Activated naive CD8-positive, alpha-beta T cell (primary cell): ENCODE data around the gene WDR91.
A peak's percentile ranks its signal among the peaks of the same experiment; 100 is the strongest.

ENCODE experiments used
- H3K27ac Mint-ChIP-seq: one replicate; pipeline ENCODE4 v1.8.0; 2021; ENCODE audit warnings: mixed read lengths
- H3K27me3 Mint-ChIP-seq: one replicate; pipeline ENCODE4 v1.8.0; 2021; ENCODE audit warnings: mixed read lengths
- H3K36me3 Mint-ChIP-seq: one replicate; pipeline ENCODE4 v1.8.0; 2021; ENCODE audit warnings: mixed read lengths
- H3K4me1 Mint-ChIP-seq: one replicate; pipeline ENCODE4 v1.8.0; 2021; ENCODE audit warnings: low read depth, mixed read lengths
- H3K4me3 Mint-ChIP-seq: one replicate; pipeline ENCODE4 v1.8.0; 2021; ENCODE audit warnings: mild to moderate bottlenecking, mixed read lengths
- H3K9me3 Mint-ChIP-seq: one replicate; pipeline ENCODE4 v1.8.0; 2021; ENCODE audit warnings: low read depth, mixed read lengths

WDR91 gene

DNA sequence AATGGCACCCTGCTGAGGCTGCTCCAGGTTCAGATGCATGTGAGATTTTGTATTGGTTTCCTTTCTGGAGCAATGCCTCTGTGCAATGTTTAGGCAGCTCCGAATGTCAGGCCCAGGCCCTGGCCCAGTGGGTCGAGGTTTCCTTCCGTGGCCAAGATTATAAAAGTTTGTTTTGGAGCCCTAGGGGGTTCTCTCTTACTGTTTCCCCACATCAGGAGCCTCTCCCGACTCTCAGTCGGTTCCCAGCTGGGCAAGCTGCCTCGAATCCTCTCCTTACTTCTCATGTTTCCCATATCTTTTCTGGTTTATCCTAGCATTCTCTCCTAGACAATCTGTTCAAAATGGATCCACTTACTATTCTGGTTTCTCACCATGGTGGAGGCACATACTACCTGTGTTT lies 52.5 kb downstream of the WDR91 start:
- H3K27me3 Mint-ChIP-seq: no peaks in the 10 kb centered on the region
- peaks cover 57% of the 10 kb centered on the region for H3K36me3 Mint-ChIP-seq
- H3K4me3 Mint-ChIP-seq: no peak overlapping the region
- H3K9me3 Mint-ChIP-seq: peaks cover 27% of the 10 kb centered on the region
- peak overlapping the region; percentile 84 for H3K27ac Mint-ChIP-seq
- peaks cover 72% of the 10 kb centered on the region for H3K4me1 Mint-ChIP-seq

DNA sequence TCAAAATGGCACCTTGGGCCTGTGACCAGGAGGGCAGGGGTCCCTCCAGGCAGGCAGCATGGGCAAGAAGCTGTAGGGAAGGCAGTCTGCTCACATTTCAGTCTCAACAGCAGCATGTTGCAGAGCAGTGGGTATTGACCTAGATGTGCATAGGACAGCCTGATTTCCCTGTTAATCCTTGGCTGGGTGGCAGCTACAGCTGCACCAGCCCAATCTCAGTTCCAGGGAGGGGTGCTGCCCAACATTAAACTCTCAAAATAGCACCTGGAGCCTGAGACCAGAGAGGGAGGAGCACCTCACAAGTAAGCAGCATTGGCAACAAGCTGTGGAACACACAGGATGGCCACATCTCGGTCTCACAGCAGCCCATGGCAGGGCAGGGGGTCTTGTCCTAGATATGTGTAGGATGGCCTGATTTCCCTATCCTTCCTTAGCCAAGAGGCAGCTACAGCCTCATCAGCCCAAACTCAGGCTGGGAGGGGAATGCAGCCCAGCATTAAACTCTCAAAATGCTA lies 53.1 kb downstream of the WDR91 start:
- peaks cover 28% of the 10 kb centered on the region for H3K9me3 Mint-ChIP-seq
- no peak overlapping the region for H3K4me3 Mint-ChIP-seq
- H3K36me3 Mint-ChIP-seq: peaks cover 60% of the 10 kb centered on the region
- peaks cover 75% of the 10 kb centered on the region for H3K4me1 Mint-ChIP-seq
- peak overlapping the region; percentile 22 for H3K27ac Mint-ChIP-seq
- H3K27me3 Mint-ChIP-seq: no peaks in the 10 kb centered on the region

DNA sequence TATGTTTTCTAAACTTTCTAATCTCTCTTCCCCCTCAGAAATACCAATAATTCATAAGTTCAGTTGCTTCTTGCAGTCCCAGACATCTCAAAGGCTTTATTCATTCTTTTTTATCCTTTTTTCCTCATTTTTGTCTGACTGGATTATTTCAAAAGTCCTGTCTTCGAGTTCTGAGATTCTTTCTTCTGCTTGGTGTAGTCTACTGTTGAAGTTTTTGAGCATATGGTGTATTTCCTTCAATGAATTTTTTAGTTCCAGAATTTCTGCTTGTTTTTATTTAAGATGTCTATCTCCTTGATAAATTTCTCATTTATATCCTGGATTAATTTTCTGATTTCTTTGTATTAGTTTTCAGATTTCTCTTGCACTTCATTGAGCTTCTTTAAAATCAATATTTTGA lies 55.0 kb downstream of the WDR91 start:
- no peak overlapping the region for H3K27ac Mint-ChIP-seq
- H3K36me3 Mint-ChIP-seq: peaks cover 63% of the 10 kb centered on the region
- no peaks in the 10 kb centered on the region for H3K27me3 Mint-ChIP-seq
- H3K9me3 Mint-ChIP-seq: peaks cover 24% of the 10 kb centered on the region
- H3K4me1 Mint-ChIP-seq: peaks cover 80% of the 10 kb centered on the region
- H3K4me3 Mint-ChIP-seq: no peak overlapping the region

DNA sequence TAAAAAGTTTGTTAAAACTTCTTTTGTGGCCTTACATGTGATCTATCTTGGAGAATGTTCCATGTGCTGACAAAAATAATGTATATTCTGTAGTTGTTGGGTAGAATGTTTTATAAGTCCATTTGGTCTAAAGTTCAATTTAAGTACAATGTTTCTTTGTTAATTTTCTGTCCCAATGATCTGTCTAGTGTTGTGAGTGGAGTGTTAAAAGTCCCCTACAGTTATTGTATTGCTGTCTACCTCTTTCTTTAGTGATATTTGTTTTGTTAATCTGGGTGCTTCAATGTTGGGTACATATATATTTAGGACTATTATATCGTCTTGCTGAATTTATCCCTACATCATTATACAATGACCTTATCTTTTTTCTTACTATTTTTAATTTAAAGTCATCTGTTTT lies 56.6 kb downstream of the WDR91 start:
- H3K9me3 Mint-ChIP-seq: peaks cover 24% of the 10 kb centered on the region
- no peaks in the 10 kb centered on the region for H3K27me3 Mint-ChIP-seq
- H3K36me3 Mint-ChIP-seq: peaks cover 62% of the 10 kb centered on the region
- H3K4me1 Mint-ChIP-seq: peaks cover 81% of the 10 kb centered on the region
- no peak overlapping the region for H3K4me3 Mint-ChIP-seq
- H3K27ac Mint-ChIP-seq: peak overlapping the region; percentile 30

DNA sequence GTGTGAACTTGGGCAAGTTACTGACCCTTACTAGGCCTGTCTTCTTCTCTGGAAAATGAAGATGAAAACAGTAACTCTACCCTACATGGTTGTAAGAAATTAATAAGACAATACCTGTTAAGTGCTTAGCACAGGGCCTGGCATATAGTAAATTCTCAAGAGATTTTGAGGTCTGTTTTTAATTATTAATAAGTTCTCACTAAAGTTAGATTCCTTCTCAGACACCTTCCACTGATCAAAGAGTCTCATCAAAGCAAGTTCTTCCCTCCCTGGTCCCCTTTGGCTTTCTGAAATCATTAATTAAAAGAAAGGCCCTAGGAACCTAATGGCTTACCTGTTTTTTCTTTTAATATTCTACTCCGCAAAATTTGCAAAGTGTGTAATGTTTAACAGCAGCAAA lies 58.9 kb downstream of the WDR91 start:
- H3K27me3 Mint-ChIP-seq: no peaks in the 10 kb centered on the region
- no peak overlapping the region for H3K27ac Mint-ChIP-seq
- H3K9me3 Mint-ChIP-seq: peaks cover 21% of the 10 kb centered on the region
- H3K4me3 Mint-ChIP-seq: no peak overlapping the region
- peaks cover 83% of the 10 kb centered on the region for H3K4me1 Mint-ChIP-seq
- peaks cover 53% of the 10 kb centered on the region for H3K36me3 Mint-ChIP-seq

DNA sequence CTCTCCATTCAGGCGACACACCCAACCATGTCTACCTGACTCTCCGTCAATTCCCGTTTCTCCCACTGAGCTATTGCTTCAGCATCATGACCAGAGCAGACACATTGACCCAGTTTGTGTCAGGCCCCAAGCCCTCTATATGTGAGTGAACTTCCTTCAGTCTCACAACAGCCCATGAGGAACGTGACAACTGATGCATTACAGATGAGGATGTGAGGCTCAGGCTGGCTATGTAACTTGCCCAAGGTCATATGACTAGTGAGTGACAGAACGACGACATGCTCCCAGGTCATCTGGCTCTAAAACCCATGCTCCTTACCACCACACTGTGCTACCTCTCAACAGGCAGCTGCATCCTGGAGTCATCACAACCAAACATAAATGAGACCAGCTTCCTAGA lies 59.8 kb downstream of the WDR91 start:
- peaks cover 84% of the 10 kb centered on the region for H3K4me1 Mint-ChIP-seq
- H3K9me3 Mint-ChIP-seq: peaks cover 16% of the 10 kb centered on the region
- H3K4me3 Mint-ChIP-seq: peak overlapping the region; percentile 89
- H3K36me3 Mint-ChIP-seq: peaks cover 47% of the 10 kb centered on the region
- H3K27ac Mint-ChIP-seq: peak overlapping the region; percentile 62
- H3K27me3 Mint-ChIP-seq: no peaks in the 10 kb centered on the region

DNA sequence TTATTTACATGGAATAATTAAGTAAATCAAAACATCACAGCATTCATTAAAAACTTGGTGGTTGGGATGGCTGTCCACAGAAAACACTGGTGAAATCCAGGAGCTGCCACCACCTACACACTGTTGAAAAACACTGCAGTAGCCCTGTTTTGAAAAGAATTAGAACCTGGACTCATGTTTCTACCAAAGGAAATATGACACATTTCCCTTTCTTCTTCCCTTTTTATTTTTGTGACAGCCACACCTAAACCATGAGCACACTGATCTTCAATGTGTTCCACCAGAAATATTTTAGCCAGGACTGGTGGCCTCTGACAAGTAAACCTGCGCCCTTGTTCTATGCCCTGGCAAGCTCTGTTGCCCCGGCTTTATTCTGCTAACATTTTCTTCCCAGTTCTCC lies 60.2 kb downstream of the WDR91 start:
- peaks cover 88% of the 10 kb centered on the region for H3K4me1 Mint-ChIP-seq
- peaks cover 16% of the 10 kb centered on the region for H3K9me3 Mint-ChIP-seq
- H3K36me3 Mint-ChIP-seq: peaks cover 43% of the 10 kb centered on the region
- H3K4me3 Mint-ChIP-seq: peak overlapping the region; percentile 89
- H3K27ac Mint-ChIP-seq: peak overlapping the region; percentile 62
- no peaks in the 10 kb centered on the region for H3K27me3 Mint-ChIP-seq

DNA sequence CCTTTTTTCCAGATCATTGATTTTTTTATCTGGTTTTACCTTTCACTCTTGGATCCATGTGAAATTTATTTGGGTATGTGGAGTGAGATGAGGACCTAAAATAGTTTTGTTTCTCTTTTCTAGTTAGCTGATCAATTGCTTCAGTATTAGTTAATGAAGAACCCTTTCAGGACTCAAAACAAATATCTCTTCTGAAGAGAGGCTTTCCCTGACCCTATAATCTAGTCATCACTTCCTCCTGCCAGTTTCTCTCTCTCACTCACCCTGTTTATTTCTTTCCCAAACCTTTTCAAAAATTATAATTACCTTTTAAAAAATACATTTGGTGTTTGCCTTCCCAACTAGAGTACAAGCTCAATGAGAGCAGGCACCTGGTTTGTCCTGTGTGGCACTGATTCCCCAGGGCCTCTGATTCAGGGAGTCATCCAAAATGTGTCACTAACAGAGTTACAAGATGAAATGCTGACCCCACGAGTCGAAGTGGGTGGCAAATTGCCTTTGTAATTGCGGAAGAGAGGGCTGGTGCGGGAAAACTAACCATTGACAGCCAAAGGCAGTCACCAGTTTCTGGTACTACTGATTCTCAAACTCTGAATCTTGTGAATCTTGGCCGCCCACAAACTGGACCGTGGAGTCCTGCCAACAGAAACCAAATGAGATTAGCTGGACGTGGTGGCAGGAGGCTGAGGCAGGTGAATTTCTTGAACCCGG lies 61.1 kb downstream of the WDR91 start:
- Mint-ChIP-seq H3K9me3 (peaks cover 13% of the 10 kb centered on the region), H3K36me3 (peaks cover 37% of the 10 kb centered on the region), H3K27ac (peak overlapping the region; percentile 55), H3K4me3 (peak overlapping the region; percentile 89), H3K4me1 (peaks cover 94% of the 10 kb centered on the region), H3K27me3 (no peaks in the 10 kb centered on the region)

DNA sequence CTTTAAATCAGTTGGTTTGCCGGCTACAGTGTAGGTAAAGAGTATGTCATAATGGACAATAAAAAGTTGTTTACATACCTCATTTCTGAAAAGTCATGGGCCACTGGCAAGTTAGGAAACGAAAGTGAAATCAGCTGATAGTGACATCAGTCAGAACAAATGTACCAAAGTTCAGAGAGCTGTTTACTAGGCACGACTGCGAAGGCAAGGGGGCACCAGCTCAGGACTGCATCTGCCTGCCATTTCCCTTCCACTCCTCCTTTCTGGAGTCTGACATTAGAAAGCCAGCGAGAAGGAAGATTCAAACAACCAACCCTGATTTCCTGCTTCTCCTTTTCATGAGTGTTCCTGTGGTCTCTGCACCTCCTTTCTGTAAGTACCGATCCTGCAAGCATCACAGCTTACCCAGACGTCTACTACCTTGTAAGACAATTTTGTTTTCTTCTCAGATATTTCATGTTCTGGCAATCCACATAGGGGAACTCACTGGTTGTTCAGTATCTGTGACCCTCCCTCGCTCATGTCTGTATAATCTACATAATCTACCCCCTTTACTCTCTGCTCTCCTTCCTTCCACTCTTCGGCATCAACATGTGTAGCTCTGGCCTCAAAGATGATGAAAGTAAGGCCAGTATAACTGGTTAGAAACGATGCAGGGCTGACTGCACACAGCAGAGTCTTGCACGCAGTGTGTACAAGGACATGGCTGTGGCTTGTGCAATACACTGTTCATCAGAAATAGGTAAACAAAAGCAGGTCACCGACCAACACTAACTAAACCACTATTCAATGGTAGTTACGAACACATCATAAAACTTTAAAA lies 63.2 kb downstream of the WDR91 start, which contains the start of gene TMEM140:
TSS of gene TMEM140 (plus strand) at position 174 of the 823 bp plus-strand sequence. CDS start 16,370 bp downstream, outside the sequence.
- H3K4me1 Mint-ChIP-seq: peaks cover 85% of the 10 kb centered on the region
- H3K4me3 Mint-ChIP-seq: peak within 1 kb of the TSS; percentile 89
- H3K27ac Mint-ChIP-seq: peak within 1 kb of the TSS; percentile 94
- H3K27me3 Mint-ChIP-seq: no peaks in the 10 kb centered on the region
- H3K9me3 Mint-ChIP-seq: no peaks in the 10 kb centered on the region
- peaks cover 23% of the 10 kb centered on the region for H3K36me3 Mint-ChIP-seq

DNA sequence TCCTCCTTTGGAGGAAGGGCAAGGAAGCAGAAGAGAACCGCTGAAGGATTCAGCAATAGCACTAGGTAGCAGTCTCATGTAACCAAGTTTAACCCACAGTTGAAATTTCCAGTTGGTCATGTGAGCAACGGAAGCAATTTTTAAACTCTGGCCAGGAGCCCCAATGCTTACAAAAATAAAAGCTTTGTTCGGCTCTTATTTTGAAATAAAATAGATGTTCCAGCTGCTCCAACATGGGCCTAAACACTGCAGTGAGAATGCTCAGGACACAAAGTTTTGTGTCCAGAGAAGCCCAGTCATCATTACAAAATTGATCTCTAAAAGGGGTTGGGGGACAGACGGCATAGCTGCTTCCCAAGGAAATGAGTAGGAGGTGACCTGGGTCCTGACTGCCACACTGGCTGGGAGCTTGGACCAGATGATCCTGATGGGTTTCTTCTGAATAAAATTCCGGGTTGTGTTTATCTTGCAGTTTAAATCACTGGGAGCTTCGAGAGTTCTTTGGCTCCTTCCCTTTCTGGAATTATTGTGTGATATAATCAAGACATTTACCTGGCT lies 63.9 kb downstream of the WDR91 start:
- peak overlapping the region; percentile 89 for H3K4me3 Mint-ChIP-seq
- peak overlapping the region; percentile 94 for H3K27ac Mint-ChIP-seq
- H3K36me3 Mint-ChIP-seq: peaks cover 19% of the 10 kb centered on the region
- H3K9me3 Mint-ChIP-seq: no peaks in the 10 kb centered on the region
- peaks cover 79% of the 10 kb centered on the region for H3K4me1 Mint-ChIP-seq
- H3K27me3 Mint-ChIP-seq: no peaks in the 10 kb centered on the region

DNA sequence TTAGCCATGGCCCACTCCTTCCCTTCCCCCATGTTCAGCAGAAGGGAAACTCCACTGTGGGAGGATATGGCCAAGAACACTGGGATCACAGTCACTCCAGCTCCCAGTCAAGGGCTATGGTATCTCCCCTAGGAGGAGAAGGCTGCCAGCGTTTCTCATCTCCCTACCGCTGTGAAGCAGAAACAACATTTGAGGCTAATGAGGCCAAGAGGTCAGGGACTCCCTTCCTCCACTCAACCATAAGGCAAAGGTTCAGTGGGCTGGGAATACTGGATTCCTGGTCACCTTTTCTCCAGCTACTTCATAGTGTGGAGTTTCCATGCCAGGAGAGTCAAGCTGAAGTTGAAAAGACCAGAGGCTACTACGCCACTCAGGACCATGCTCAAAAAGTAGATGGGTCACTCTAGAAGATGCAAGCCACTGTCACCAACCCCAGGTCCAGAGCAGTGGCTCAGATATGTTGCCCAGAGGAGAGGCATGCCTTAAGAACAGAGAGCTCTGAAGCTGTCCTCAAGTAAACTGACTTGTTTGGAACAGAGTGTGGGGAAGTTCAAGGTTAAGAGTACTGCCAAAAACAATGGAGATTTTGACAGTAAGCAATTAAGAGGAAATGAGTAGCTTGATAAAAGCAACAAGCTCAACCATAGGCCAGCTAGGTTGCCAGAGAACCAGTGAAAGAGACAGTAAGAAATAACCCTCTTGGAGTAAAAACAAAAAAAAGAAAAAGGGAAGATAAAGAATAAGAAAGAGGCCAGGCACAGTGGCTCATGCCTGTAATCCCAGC lies 67.2 kb downstream of the WDR91 start:
- H3K36me3 Mint-ChIP-seq: peaks cover 23% of the 10 kb centered on the region
- peaks cover 4% of the 10 kb centered on the region for H3K9me3 Mint-ChIP-seq
- H3K4me3 Mint-ChIP-seq: peak overlapping the region; percentile 44
- H3K27me3 Mint-ChIP-seq: no peaks in the 10 kb centered on the region
- H3K27ac Mint-ChIP-seq: peak overlapping the region; percentile 41
- H3K4me1 Mint-ChIP-seq: peaks cover 46% of the 10 kb centered on the region
